GM23338 (cell line): Measurements from ENCODE around the gene OTUD7B. TPM values are rescaled to one million over a fixed set of nuclear protein-coding genes. Genes with fewer than 3 reads are reported as not detected.

Source experiments
- ATAC-seq: fragments of 200-7000 bp; cut with Tn5 transposase; 3 replicates; pipeline ENCODE4 v1.9.1; 2020
- DNase-seq: peaks from one replicate; pipeline ENCODE4 v3.0.0-alpha.2; 2015; ENCODE audit warnings: low spot score
- H2AFZ ChIP-seq: fragments of 200-600 bp; sonication (generic); 2 replicates; pipeline ENCODE4 v1.8.0; 2016; ENCODE audit warnings: antibody characterized with exemption, mild to moderate bottlenecking, moderate library complexity
- H3F3A ChIP-seq: fragments of 200-600 bp; sonication (generic); replicated peaks from 2 replicates; pipeline ENCODE4 v1.8.0; 2017; ENCODE audit warnings: antibody characterized with exemption, mixed run types, low read depth
- H3K27ac ChIP-seq: fragments of 200-600 bp; sonication (generic); 2 replicates; pipeline ENCODE4 v1.6.1; 2016; ENCODE audit warnings: low read depth
- H3K27me3 ChIP-seq: fragments of 200-600 bp; sonication (generic); 2 replicates; pipeline ENCODE4 v1.8.0; 2016; ENCODE audit warnings: mild to moderate bottlenecking, mixed run types, moderate library complexity; ENCODE audit not compliant: insufficient read depth
- H3K36me3 ChIP-seq: fragments of 200-600 bp; sonication (generic); 2 replicates; pipeline ENCODE4 v1.8.0; 2016; ENCODE audit warnings: mild to moderate bottlenecking; ENCODE audit not compliant: insufficient read depth
- H3K4me1 ChIP-seq: fragments of 200-600 bp; sonication (generic); 2 replicates; pipeline ENCODE4 v1.8.0; 2016; ENCODE audit warnings: mild to moderate bottlenecking, moderate library complexity; ENCODE audit not compliant: insufficient read depth
- H3K4me2 ChIP-seq: fragments of 200-600 bp; sonication (generic); 2 replicates; pipeline ENCODE4 v1.7.1; 2017; ENCODE audit warnings: mixed run types
- H3K4me3 ChIP-seq: fragments of 200-600 bp; sonication (generic); 2 replicates; pipeline ENCODE4 v1.6.1; 2016; ENCODE audit warnings: mixed run types
- H3K79me2 ChIP-seq: fragments of 200-600 bp; sonication (generic); replicated peaks from 2 replicates; pipeline ENCODE4 v1.8.0; 2017; ENCODE audit warnings: mild to moderate bottlenecking; ENCODE audit not compliant: insufficient read depth
- H3K9me2 ChIP-seq: fragments of 200-600 bp; sonication (generic); 2 replicates; pipeline ENCODE4 v1.8.0; 2017; ENCODE audit not compliant: insufficient read depth
- H4K20me1 ChIP-seq: fragments of 200-600 bp; sonication (generic); replicated peaks from 2 replicates; pipeline ENCODE4 v1.8.0; 2017; ENCODE audit warnings: mild to moderate bottlenecking; ENCODE audit not compliant: insufficient read depth
- H3K27ac Mint-ChIP-seq: 2 replicates; pipeline ENCODE4 v1.8.0; 2020; ENCODE audit warnings: inconsistent platforms, mild to moderate bottlenecking, moderate library complexity, mixed read lengths
- H3K27me3 Mint-ChIP-seq: 3 replicates; pipeline ENCODE4 v1.8.0; 2022; ENCODE audit warnings: low read depth, mild to moderate bottlenecking, moderate library complexity, mixed read lengths, inconsistent platforms; ENCODE audit not compliant: insufficient read depth, poor library complexity
- H3K36me3 Mint-ChIP-seq: 3 replicates; pipeline ENCODE4 v1.8.0; 2021; ENCODE audit warnings: low read depth, mild to moderate bottlenecking, inconsistent platforms, moderate library complexity, mixed read lengths
- H3K4me1 Mint-ChIP-seq: 3 replicates; pipeline ENCODE4 v1.8.0; 2020; ENCODE audit warnings: mild to moderate bottlenecking, inconsistent platforms, mixed read lengths
- H3K4me3 Mint-ChIP-seq: 3 replicates; pipeline ENCODE4 v1.8.0; 2021; ENCODE audit warnings: moderate library complexity, mild to moderate bottlenecking, inconsistent platforms, mixed read lengths
- H3K9me3 Mint-ChIP-seq: 3 replicates; pipeline ENCODE4 v1.8.0; 2020; ENCODE audit warnings: moderate library complexity, mild to moderate bottlenecking, inconsistent platforms, mixed read lengths
- CREB1 ChIP-seq: fragments of 250-450 bp; sonication (Bioruptor Pico); IDR thresholded peaks from 2 replicates; pipeline ENCODE4 v1.5.0; 2020; ENCODE audit warnings: low read depth, mild to moderate bottlenecking, moderate library complexity
- EZH2phosphoT487 ChIP-seq: fragments of 200-600 bp; sonication (generic); IDR thresholded peaks from one replicate; pipeline ENCODE4 v1.8.1; 2018; ENCODE audit warnings: antibody characterized with exemption; ENCODE audit not compliant: unreplicated experiment
- JUNB ChIP-seq: IDR thresholded peaks from one replicate; pipeline ENCODE4 v1.6.1; 2016; ENCODE audit warnings: antibody characterized with exemption; ENCODE audit not compliant: unreplicated experiment
- NANOG ChIP-seq: IDR thresholded peaks from 2 replicates; pipeline ENCODE4 v1.6.1; 2016; ENCODE audit warnings: antibody characterized with exemption, borderline replicate concordance
- POLR2AphosphoS5 ChIP-seq: IDR thresholded peaks from 2 replicates; pipeline ENCODE4 v1.6.1; 2016; ENCODE audit warnings: antibody characterized with exemption, low read depth
- STAT1 ChIP-seq: IDR thresholded peaks from one replicate; pipeline ENCODE4 v1.6.1; 2016; ENCODE audit warnings: antibody characterized with exemption; ENCODE audit not compliant: unreplicated experiment
- ZNF114 ChIP-seq: fragments of 250-450 bp; sonication (Bioruptor Pico); IDR thresholded peaks from 2 replicates; pipeline ENCODE4 v1.5.0; 2020; ENCODE audit warnings: mild to moderate bottlenecking, moderate library complexity
- ZNF331 ChIP-seq: fragments of 250-450 bp; sonication (Bioruptor Pico); IDR thresholded peaks from 2 replicates; pipeline ENCODE4 v1.5.0; 2020; ENCODE audit warnings: low read depth, mild to moderate bottlenecking, moderate library complexity
- polyA plus RNA-seq: library from polyadenylated mRNA; unstranded; fragments of >200 nt; fragmentation: Nextera tagmentation; extraction: Ambion mirVana; gene quantifications from 2 replicates; pipeline ENCODE4 v1.2.1, GENCODE V29; 2016
- total RNA-seq: library from RNA; depleted of rRNA; stranded (reverse); fragments of >200 nt; shearing (Covaris generic); gene quantifications from 2 replicates; pipeline ENCODE4 v1.2.3, GENCODE V29; 2014
- TF ChIP-seq, protein P1 (sequence below): fragments of 250-450 bp; sonication (Bioruptor Pico); IDR thresholded peaks from 2 replicates; pipeline ENCODE4 v1.5.0; 2020; ENCODE audit warnings: mild to moderate bottlenecking, moderate library complexity
- TF ChIP-seq, protein P2 (sequence below): IDR thresholded peaks from 2 replicates; pipeline ENCODE4 v1.6.1; 2016; ENCODE audit warnings: antibody characterized with exemption
- TF ChIP-seq, protein P3 (sequence below), 2 experiments: fragments of 200-600 bp in 1 of 2; sonication (generic) in 1 of 2; conservative IDR thresholded peaks; 2 replicates each; pipeline versions ENCODE4 v1.5.1 to v1.6.1; 2016 to 2017; ENCODE audit warnings: antibody characterized with exemption in 2 of 2, low read depth in 2 of 2, mild to moderate bottlenecking in 2 of 2, moderate library complexity in 1 of 2

The OTUD7B gene
- total and polyA plus RNA-seq, 2 experiments from 2014 or later: 3.7 to 9.9 TPM

DNA sequence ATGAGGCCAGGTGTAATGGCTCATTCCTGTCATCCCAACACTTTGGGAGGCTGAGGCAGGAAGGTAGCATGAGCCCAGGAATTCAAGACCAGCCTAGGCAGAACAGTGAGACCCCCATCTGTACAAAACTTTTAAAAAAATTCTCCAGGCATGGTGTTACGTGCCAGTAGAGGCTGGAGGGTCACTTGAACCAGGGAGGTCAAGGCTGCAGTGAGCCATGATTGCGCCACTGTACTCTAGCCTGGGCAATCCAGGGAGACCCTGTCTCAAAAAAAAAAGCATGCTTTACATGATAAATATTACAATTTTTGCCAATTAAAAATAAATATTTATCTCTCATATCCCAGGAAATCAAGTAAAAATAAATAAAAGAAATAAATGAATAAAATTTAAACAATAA lies 39.4 kb upstream of the OTUD7B start (continued):
- TF ChIP-seq, protein P1, sequence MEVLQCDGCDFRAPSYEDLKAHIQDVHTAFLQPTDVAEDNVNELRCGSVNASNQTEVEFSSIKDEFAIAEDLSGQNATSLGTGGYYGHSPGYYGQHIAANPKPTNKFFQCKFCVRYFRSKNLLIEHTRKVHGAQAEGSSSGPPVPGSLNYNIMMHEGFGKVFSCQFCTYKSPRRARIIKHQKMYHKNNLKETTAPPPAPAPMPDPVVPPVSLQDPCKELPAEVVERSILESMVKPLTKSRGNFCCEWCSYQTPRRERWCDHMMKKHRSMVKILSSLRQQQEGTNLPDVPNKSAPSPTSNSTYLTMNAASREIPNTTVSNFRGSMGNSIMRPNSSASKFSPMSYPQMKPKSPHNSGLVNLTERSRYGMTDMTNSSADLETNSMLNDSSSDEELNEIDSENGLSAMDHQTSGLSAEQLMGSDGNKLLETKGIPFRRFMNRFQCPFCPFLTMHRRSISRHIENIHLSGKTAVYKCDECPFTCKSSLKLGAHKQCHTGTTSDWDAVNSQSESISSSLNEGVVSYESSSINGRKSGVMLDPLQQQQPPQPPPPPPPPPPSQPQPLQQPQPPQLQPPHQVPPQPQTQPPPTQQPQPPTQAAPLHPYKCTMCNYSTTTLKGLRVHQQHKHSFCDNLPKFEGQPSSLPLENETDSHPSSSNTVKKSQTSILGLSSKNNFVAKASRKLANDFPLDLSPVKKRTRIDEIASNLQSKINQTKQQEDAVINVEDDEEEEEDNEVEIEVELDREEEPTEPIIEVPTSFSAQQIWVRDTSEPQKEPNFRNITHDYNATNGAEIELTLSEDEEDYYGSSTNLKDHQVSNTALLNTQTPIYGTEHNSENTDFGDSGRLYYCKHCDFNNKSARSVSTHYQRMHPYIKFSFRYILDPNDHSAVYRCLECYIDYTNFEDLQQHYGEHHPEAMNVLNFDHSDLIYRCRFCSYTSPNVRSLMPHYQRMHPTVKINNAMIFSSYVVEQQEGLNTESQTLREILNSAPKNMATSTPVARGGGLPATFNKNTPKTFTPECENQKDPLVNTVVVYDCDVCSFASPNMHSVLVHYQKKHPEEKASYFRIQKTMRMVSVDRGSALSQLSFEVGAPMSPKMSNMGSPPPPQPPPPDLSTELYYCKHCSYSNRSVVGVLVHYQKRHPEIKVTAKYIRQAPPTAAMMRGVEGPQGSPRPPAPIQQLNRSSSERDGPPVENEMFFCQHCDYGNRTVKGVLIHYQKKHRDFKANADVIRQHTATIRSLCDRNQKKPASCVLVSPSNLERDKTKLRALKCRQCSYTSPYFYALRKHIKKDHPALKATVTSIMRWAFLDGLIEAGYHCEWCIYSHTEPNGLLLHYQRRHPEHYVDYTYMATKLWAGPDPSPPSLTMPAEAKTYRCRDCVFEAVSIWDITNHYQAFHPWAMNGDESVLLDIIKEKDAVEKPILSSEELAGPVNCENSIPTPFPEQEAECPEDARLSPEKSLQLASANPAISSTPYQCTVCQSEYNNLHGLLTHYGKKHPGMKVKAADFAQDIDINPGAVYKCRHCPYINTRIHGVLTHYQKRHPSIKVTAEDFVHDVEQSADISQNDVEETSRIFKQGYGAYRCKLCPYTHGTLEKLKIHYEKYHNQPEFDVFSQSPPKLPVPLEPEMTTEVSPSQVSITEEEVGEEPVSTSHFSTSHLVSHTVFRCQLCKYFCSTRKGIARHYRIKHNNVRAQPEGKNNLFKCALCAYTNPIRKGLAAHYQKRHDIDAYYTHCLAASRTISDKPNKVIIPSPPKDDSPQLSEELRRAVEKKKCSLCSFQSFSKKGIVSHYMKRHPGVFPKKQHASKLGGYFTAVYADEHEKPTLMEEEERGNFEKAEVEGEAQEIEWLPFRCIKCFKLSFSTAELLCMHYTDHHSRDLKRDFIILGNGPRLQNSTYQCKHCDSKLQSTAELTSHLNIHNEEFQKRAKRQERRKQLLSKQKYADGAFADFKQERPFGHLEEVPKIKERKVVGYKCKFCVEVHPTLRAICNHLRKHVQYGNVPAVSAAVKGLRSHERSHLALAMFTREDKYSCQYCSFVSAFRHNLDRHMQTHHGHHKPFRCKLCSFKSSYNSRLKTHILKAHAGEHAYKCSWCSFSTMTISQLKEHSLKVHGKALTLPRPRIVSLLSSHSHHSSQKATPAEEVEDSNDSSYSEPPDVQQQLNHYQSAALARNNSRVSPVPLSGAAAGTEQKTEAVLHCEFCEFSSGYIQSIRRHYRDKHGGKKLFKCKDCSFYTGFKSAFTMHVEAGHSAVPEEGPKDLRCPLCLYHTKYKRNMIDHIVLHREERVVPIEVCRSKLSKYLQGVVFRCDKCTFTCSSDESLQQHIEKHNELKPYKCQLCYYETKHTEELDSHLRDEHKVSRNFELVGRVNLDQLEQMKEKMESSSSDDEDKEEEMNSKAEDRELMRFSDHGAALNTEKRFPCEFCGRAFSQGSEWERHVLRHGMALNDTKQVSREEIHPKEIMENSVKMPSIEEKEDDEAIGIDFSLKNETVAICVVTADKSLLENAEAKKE (CRISPR knock-in tag): no peak
- no peak for TF ChIP-seq JUNB

DNA sequence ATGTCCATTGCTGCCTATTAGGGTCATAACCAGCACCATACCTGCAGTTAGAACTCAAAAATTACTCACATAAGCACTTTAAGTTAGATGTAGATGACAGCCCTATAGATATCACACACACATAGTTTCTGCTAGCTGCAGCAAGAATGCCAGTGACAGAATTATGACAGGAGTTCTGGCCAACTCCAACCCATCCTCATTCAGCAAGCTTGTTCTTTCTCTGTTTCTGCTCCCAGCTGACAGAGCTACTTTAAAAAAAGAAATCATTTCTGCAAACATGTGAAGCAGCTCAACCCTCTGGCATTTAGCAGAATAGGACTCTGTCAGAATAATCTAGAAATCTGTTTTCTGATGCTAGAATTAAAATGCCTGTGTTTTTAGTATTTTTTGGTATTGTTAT lies 23.8 kb upstream of the OTUD7B start:
- ATAC-seq: no peak
- Histone ChIP-seq H4K20me1 (no peaks in the 10 kb centered on the region), H3K4me3 (no peak overlapping the region), H3K27me3 (no peaks in the 10 kb centered on the region), H3K79me2 (no peaks in the 10 kb centered on the region), H3K4me1 (no peaks in the 10 kb centered on the region), H3K9me2 (no peaks in the 10 kb centered on the region), H2AFZ (no peak overlapping the region), H3F3A (no peaks in the 10 kb centered on the region), H3K27ac (no peak overlapping the region), H3K36me3 (no peaks in the 10 kb centered on the region), H3K4me2 (no peak overlapping the region)
- H3K4me1 Mint-ChIP-seq: no peaks in the 10 kb centered on the region
- no peak overlapping the region for H3K27ac Mint-ChIP-seq
- peaks cover 2% of the 10 kb centered on the region for H3K27me3 Mint-ChIP-seq
- no peak overlapping the region for H3K4me3 Mint-ChIP-seq
- no peak for DNase-seq
- H3K9me3 Mint-ChIP-seq: no peaks in the 10 kb centered on the region
- no peaks in the 10 kb centered on the region for H3K36me3 Mint-ChIP-seq
- no peak for TF ChIP-seq ZNF331 (CRISPR knock-in tag)
- TF ChIP-seq, protein P2, sequence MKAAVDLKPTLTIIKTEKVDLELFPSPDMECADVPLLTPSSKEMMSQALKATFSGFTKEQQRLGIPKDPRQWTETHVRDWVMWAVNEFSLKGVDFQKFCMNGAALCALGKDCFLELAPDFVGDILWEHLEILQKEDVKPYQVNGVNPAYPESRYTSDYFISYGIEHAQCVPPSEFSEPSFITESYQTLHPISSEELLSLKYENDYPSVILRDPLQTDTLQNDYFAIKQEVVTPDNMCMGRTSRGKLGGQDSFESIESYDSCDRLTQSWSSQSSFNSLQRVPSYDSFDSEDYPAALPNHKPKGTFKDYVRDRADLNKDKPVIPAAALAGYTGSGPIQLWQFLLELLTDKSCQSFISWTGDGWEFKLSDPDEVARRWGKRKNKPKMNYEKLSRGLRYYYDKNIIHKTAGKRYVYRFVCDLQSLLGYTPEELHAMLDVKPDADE: no peak
- no peak for TF ChIP-seq POLR2AphosphoS5
- TF ChIP-seq JUNB: no peak
- TF ChIP-seq STAT1: no peak
- no peak for TF ChIP-seq NANOG
- TF ChIP-seq, protein P3, sequence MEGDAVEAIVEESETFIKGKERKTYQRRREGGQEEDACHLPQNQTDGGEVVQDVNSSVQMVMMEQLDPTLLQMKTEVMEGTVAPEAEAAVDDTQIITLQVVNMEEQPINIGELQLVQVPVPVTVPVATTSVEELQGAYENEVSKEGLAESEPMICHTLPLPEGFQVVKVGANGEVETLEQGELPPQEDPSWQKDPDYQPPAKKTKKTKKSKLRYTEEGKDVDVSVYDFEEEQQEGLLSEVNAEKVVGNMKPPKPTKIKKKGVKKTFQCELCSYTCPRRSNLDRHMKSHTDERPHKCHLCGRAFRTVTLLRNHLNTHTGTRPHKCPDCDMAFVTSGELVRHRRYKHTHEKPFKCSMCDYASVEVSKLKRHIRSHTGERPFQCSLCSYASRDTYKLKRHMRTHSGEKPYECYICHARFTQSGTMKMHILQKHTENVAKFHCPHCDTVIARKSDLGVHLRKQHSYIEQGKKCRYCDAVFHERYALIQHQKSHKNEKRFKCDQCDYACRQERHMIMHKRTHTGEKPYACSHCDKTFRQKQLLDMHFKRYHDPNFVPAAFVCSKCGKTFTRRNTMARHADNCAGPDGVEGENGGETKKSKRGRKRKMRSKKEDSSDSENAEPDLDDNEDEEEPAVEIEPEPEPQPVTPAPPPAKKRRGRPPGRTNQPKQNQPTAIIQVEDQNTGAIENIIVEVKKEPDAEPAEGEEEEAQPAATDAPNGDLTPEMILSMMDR (conservative IDR thresholded peaks at IDR 0.05; ENCODE audit: low read depth in 2 of 2): no peak
- no peak for TF ChIP-seq ZNF114 (CRISPR knock-in tag)
- no peak for TF ChIP-seq CREB1
- TF ChIP-seq EZH2phosphoT487: no peak
